SHP77 (cell line): ENCODE data around the gene FNDC11.

Experiments used
- DNase-seq, 2 experiments: peaks; one replicate each; lab custom pipeline; 2025; lab: John Stamatoyannopoulos, UW

Gene FNDC11

GRCh38 chr20:63525185-63525584 is 28.8 kb upstream of the FNDC11 start:
- DNase-seq = no peak

GRCh38 chr20:63525971-63526370 is 28.0 kb upstream of the FNDC11 start:
- DNase-seq = no peak

GRCh38 chr20:63527184-63527583 is 26.8 kb upstream of the FNDC11 start:
- no peak for DNase-seq

- no peak for DNase-seq
Observed at GRCh38 chr20:63529180-63529860, 24.6 kb upstream of the FNDC11 start.

GRCh38 chr20:63529861-63530787 is 23.8 kb upstream of the FNDC11 start:
- no peak for DNase-seq

- DNase-seq = no peak
Observed at GRCh38 chr20:63530788-63531160, 23.2 kb upstream of the FNDC11 start.

GRCh38 chr20:63531686-63532448 is 22.1 kb upstream of the FNDC11 start:
- DNase-seq = no peak

- no peak for DNase-seq
Observed at GRCh38 chr20:63532449-63532971, 21.4 kb upstream of the FNDC11 start.

GRCh38 chr20:63533388-63533787 is 20.6 kb upstream of the FNDC11 start:
- DNase-seq = no peak

- no peak for DNase-seq
Observed at GRCh38 chr20:63533871-63534393, 20.0 kb upstream of the FNDC11 start.

GRCh38 chr20:63534427-63534830 is 19.5 kb upstream of the FNDC11 start:
- no peak for DNase-seq

- peak in 1 of 2 experiments; percentile 25 for DNase-seq
Observed at GRCh38 chr20:63534831-63535651, 18.9 kb upstream of the FNDC11 start.

- DNase-seq = no peak
Observed at GRCh38 chr20:63536241-63536977, 17.6 kb upstream of the FNDC11 start.

GRCh38 chr20:63536997-63537524 is 16.9 kb upstream of the FNDC11 start, which contains the start of gene PTK6:
Gene PTK6 (minus strand): TSS chr20:63537376. CDS start chr20:63537314, 62 bp downstream.
- DNase-seq = no peak

- peak; percentile 90 to 91 for DNase-seq
Observed at GRCh38 chr20:63537525-63538203, 16.3 kb upstream of the FNDC11 start.

GRCh38 chr20:63538204-63539091 is 15.5 kb upstream of the FNDC11 start:
- DNase-seq = peak; percentile 61 to 75

- no peak for DNase-seq
Observed at GRCh38 chr20:63539092-63539430, 14.9 kb upstream of the FNDC11 start.
